GM10847 (cell line): ENCODE measurements around the gene RBFOX1.

Experiments used
- POLR2A ChIP-seq: IDR thresholded peaks from 2 replicates; pipeline ENCODE4 v1.6.1; 2011; ENCODE audit not compliant: insufficient read length; ENCODE audit errors: extremely low read depth

Gene RBFOX1

DNA sequence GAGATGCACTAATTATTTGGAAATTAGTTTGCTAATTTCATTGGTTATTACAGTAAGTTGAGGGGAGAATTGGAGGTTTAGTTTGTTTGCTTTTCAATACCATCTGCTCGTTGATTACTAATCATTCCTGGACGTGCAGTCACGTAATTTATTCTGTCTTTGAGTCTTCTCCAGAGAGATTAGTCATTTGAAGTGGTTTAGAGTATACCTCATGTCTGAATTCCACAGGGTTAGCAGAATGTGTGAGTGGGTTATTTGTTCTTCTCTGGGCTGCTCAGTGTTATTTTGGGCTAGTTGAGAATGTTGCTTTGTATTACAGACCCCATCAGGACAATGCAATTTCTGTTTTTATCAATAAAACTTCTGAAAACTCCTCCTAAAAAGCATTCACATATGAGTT is 265.0 kb downstream of the RBFOX1 start:
- no peak for TF ChIP-seq POLR2A

GRCh38 chr16:7601100-7601499 is 268.5 kb downstream of the RBFOX1 start:
- no peak for TF ChIP-seq POLR2A

DNA sequence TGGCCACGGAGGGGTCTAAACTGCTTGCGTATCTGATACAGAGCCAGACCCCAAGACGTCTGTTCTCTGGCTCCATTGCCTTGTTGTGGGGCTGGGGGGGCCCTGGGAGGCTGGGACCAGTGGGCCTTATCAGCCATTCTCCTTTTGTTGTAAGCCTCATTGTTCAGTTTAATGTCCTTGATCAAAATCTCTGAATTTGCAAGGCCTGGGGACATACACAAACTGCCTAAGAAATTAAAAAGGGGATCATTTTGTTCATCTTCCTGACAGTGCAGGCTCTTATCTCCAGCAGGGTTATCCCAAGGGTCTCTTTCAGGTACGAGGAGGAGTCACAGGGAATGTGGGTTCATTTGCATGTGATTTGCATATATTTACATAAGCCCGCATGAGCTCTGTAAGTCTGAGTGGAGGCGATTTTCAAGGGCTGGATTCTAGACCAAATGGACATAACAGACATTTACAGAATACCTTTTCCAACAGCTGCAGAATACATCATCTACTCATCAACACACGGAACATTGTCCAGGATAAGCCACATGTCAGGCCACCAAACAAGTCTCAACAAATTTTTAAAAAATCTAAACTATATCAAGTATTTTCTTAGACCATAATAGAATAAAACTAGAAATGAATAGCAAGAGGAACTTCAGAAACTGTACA is 269.8 kb downstream of the RBFOX1 start:
- no peak for TF ChIP-seq POLR2A

DNA sequence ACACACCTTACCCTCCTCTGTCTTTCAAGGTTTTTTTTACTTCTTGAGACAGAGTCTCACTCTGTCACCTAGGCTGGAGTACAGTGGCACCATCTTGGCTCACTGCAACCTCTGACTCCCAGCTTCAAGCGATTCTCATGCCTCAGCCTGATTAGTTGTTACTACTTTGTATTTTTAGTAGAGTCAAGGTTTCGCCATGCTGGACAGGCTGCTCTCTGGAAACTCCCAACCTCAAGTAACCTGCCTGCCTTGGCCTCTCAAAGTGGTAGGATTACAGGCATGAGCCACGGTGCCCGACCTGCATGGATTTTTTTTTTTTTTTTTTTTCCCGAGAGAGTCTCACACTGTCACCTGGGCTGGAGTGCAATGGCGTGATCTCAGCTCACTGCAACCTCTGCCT is 273.2 kb downstream of the RBFOX1 start:
- TF ChIP-seq POLR2A: no peak

DNA sequence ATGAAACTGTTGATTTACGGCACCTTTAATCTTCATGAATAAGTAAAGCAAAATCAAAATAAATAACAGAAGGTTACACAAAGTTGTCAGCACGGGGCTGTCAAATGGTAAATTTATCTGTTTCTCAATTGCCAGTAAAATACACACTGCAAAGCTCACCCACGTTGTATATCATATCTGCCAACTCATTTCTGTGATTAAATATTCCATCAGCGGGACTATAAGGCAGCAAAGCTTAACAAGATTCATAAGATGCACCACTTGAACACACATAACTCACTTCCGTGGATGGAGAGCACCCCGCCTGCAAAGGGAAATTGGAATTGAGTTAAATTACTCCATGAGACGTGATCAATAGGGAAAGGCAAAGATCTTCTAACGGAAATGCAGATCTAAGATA is 280.0 kb downstream of the RBFOX1 start:
- TF ChIP-seq POLR2A: no peak

DNA sequence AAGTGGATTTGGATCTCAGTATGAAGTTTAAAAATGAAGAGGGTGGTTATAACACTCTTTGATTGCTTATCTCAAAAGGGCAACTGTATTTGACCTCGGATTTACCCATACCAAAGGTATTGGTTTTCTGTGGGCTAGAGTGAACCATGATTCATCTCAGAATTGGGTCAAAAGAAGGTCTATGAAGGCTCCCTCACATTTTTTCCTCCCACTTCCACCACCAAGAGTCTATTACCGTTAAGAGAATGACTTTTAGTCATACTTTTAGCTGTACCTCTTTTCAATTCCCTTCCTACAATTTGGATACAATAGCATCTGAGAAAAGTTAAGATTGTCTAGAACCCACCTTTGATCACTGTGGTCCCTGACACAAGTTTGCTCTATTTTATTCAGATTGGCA is 280.9 kb downstream of the RBFOX1 start:
- no peak for TF ChIP-seq POLR2A

- no peak for TF ChIP-seq POLR2A
These were observed 281.6 kb downstream of the RBFOX1 start for GRCh38 chr16:7614021-7614795.

DNA sequence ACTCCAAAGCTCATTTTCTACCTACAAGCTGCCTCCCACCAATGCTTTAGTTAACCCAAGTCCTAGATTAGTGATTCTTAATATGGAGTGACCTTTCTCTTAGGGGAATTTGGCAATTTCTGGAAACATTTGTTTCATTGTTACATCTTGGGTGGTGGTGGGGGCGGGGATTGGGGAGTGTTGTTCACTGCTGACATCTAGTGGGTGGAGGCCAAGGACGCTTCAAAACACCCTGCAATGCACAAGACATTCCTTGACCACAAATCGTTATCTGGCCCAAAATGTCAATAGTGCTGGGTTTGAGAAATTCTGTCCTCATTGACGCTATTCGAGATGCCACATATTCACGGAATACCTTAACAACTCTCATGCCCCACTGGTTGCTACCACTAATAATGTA is 282.9 kb downstream of the RBFOX1 start:
- no peak for TF ChIP-seq POLR2A

DNA sequence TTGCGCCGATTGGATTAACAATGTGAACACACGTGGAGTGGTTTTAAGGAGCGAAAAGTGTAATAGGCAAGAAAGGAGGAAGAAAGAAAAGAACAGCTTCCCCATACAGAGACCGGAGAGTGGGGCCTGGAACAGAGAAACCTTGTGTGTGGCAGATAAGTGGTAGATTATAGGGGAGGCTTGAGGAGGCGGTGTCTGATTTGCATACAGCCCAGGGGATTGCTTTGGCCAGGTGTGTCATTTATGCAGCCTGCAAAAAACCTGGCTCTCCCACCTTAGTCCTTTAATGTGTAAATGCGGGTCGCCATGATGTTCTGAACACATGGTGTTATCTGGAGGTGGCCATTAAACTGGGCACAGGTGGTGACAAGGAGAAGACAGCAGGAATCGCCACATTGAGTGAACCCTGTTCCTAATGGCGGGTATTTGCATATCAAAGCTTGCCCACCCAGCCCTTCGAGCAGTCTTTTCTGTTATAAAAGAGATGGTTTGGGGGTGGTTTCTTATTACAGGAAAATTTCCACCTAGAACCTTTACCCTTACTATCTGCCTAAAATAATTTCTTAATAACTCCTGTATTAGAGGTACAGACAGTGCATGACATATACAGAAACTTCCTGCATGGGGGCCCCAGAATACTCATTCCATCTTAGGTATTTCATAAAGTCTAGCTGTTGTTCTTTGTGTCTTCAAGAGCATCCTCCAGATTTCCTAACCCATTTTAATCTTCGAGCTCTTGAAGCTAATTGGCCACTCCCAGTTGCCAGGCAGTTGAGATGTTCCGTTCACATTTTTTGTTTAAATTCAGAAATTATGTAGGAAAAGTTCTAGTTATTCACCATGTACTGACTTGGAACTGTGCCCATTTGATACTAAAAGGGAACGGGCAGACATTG is 292.5 kb downstream of the RBFOX1 start:
- no peak for TF ChIP-seq POLR2A

DNA sequence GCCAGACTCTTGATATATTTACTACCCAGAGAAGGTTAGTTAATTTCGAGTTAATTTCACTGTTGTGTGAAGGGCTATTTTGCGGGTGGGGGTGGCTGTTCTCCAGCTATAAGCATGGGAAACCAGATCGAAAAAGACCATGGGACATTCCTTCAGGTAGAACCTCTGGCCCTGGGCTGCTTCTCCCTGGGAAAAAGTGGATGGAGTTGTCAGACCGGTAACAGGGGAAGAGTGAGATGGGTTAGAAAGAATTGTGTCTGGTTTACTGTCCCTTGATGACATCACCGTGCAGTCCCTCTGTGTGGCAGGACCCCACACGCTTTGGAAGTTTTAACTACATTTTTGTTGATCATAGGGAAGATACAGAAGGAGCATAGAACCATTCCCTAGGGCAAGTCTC is 296.3 kb downstream of the RBFOX1 start:
- TF ChIP-seq POLR2A: no peak

- no peak for TF ChIP-seq POLR2A
These were observed 296.9 kb downstream of the RBFOX1 start for GRCh38 chr16:7629571-7629970.

DNA sequence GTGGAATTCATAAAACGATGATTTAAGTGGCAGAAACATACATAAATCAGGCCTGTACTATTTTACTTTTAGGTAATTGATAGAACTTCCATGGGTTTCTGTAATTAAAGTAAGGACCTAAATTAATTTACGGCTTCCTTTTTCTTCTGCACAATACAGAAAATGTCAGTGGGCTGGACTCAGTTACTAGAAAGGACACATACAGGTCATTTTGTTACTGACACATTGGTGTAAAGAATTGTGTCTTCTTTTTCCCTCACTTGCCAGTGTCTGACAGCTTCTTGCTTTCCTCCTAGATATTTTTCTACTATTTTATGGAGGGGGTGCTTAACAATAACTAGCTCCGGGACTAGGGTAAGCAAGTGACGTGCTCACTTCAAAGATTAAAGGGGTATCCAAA is 304.8 kb downstream of the RBFOX1 start:
- no peak for TF ChIP-seq POLR2A

- no peak for TF ChIP-seq POLR2A
These were observed 305.7 kb downstream of the RBFOX1 start for GRCh38 chr16:7638306-7638705.

- TF ChIP-seq POLR2A: no peak
These were observed 307.7 kb downstream of the RBFOX1 start for GRCh38 chr16:7640334-7640733.

GRCh38 chr16:7644176-7644575 is 311.5 kb downstream of the RBFOX1 start:
- TF ChIP-seq POLR2A: no peak

GRCh38 chr16:7644811-7645210 is 312.2 kb downstream of the RBFOX1 start:
- TF ChIP-seq POLR2A: no peak

DNA sequence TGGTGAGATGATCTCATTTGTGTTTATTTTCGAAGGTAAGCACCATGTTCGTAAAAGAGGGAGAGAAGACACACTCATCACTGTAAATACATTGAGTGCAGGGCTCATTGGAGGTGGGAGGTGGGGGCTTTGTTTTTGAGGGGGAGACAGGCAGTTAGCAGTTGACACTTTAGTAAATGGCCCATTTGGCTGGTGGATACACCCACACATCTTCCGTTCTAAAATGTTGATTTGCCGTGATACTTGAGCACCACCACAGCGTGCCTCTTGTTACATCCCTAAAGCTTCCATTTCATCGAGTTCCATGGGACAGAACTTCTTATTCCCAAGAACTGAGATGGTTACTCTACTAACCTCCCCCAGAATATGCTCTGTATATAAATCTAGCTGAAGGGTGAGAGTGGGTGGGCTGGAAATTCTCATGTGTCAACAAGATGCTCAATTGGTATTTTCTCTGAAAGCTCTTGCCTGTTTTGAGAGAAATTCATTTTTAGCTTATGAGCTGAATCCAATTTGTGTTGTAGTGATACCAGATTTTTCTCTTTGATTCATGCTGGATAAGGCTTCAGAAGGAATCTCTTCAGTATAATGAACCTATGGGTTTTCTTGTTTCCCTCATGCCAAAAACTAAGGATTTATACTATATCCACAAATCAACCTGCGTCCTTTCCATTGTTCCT is 314.3 kb downstream of the RBFOX1 start:
- TF ChIP-seq POLR2A: no peak
